Measurements from ENCODE around the gene ALDH4A1.

ALDH4A1 gene

DNA sequence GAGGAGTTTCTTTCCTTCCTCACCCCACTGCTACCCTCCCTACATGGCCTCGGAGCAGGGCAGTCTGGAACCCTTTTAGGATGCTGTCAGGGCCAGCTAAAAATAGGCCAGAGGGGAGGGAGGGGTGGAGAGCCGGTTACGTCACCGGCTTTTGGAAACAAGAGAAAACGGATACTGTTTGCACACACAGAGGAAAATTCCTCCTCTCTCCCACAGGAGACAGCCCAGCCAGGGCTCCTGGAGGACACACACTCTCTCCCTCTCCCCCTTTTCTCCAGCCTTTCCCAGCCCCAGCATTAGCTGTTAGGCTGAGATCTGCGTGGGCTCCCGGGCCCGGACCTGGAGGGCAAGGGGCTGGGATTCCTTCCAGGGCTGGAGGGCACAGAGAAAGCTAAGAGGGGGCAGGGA lies 20.0 kb upstream of the ALDH4A1 start:
- DNase-seq = peak; percentile 87

DNA sequence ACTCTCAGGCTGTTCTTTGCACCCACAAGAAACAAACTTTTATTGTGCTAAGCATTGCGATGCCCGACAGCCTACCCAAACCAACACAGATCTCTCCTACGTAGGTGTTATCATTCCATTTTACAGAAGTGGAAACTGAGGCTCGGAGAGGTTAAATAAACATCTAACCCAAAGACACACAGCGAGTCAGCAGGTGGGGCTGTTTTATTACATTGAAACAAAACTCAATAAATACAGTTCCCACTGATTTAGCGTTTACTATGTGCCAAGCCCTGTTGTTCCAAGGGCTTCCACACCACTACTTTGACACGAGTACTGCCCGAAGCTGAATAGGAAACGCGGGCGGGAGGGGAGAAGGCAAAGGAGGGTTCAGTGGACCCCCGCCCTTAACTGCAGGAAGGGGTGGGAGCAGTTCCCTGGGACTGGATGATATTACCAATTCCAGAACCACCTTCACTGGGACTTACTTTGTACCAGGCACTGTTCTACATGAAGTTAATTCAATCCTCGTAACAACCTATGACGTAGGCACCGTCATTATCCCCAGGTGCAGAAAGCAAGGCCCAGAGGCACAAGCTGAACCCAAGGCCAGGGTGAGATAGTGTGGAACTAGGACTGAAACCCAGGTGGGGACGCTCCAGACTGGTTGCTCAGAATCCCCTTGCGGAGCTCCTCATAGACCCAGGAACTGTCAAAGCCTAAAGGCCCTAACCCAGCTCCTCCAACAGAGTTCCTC lies 19.3 kb upstream of the ALDH4A1 start:
- DNase-seq = no peak

DNA sequence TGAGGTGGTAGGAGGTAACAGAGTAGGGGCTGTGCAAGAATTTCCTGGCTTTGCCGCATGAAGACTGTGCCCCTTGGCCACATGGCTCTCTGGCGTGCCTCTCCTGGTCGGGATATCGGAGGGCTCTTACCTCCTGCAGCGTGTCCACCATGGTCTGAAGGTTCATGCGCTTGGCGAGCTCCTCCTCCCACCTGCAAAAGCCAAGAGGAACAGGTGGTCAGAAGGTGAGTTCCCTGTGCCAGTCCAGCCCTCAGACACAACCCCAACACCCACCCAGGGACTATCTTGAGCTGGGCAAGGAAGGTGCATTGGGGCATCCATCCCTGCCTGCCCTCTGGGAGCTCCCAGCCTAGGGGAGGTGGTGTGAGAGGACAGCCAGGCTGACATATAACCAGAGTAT lies 18.6 kb upstream of the ALDH4A1 start:
- DNase-seq = no peak

DNA sequence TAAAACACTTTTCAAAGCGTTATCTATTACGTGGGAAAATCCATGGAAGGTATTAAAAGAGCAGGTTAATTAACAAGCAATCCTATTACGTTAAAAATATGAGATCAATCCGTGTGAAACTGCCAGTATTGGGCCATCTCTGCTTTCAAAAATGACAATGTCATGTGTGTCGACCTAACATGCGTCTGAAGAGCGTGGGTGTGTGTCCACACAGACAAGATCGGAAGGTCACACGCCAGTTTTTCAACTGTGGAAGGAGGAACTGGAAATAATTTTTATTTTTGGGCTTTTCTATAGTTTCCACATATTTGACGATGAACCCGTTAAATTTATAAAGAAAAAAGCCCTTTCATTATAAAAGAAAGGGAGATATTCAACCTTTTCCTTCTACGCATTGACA lies 17.6 kb upstream of the ALDH4A1 start:
- DNase-seq = no peak

DNA sequence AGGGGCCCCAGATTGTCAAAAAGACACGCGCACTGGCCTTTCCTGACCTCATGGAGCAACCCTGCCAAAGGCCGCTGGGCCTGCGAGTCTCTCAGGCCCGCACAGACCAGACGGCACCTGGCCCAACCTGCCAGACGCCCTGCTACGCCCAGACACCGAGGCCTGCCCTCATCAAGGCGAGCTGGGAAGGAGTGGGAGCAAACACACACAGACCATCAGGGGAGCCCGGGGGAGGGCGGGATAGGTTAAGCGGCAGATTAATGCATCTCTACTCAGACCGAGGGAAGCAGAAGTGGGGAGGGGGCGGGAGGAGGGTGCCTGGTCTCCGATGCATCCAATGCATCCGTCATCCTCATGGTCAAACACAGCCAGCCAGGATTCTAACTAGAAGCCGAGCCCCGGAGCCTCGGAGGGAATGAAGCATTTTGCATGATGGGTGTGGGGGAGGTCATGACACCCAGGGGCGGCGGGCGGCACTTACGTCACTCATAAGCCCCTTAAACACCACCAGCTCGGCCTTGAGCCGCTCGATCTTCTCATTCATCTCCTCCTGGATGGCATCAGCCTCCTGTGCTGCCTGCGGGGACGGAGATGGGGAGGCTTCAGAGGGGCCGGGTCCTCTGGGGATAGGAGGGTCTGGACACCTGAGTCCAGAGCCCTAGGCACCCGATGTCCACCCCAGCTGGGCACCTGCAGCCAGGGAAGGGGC lies 17.0 kb upstream of the ALDH4A1 start:
- no peak for DNase-seq

DNA sequence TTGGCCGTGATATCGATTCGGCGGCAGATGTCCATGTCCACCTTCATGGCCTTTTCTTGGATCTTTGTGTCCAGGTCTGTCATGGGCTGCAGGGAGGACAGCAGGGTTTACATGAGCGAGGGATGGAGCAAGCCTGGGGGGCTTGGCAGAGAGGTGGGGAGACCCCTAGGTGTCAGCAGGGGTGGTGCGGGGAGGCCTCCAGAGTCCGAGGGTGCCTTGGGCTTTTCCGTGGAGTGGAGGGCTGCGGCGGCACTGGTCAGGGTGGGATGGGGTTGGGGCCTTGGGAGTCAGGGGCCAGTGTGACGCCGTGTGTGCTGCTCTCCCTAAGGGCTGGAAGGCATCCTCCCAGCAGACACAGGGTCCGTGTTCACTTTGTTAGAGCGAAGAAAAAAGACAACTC lies 16.1 kb upstream of the ALDH4A1 start:
- no peak for DNase-seq

DNA sequence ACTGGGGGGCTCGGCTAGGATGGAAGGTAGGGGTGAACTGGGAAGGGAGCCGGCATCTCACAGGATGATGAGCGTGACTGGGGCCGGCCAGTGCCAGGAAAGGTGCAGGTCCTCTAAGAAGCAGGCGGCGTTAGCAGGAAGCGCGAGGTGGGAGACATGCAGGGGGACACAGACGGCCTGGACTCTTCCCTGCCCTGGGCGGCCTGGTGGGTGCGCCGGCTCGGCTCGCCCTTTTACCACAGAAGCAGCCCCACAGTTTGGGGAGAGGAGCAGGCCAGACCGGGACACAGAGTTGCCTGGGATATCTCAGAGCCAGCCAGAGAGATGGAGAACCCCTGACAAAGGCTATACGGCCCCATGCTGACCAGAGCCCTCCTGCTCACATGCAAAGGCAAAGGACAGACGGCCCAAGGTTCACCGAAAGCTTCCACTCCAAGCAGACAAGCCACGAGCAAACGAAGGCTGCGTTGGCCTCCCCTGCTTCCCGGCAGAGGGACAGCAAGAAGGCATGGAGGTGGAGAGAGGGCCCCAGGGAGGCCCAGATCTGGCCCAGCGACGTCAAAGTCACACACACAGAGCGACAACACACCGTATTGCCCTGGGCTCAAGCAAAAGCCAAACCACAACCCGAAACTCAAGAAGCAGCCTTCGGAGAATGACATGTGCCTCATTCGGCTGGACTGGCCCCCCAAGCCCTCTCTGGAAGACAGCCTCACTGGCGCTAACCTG lies 14.9 kb upstream of the ALDH4A1 start:
- no peak for DNase-seq

DNA sequence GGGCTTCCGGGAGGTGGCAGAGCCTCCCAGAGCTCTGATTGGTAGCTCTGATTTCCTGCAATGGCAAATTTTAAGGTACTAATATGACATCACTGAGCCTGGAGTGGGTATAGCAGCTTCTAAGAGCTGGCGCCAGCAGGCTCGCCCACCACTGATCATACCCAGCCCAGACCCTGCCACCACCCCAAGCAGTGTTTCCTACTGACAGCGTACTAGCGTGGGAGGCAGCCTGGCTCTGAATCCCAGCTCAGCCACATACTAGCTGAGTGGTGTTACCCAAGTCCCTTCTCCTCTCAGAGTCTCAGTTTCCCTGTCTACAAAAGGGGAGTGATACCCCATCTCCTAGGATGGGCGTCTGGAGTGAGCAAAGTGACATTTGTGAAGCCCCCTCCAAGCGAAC lies 13.0 kb upstream of the ALDH4A1 start:
- no peak for DNase-seq

DNA sequence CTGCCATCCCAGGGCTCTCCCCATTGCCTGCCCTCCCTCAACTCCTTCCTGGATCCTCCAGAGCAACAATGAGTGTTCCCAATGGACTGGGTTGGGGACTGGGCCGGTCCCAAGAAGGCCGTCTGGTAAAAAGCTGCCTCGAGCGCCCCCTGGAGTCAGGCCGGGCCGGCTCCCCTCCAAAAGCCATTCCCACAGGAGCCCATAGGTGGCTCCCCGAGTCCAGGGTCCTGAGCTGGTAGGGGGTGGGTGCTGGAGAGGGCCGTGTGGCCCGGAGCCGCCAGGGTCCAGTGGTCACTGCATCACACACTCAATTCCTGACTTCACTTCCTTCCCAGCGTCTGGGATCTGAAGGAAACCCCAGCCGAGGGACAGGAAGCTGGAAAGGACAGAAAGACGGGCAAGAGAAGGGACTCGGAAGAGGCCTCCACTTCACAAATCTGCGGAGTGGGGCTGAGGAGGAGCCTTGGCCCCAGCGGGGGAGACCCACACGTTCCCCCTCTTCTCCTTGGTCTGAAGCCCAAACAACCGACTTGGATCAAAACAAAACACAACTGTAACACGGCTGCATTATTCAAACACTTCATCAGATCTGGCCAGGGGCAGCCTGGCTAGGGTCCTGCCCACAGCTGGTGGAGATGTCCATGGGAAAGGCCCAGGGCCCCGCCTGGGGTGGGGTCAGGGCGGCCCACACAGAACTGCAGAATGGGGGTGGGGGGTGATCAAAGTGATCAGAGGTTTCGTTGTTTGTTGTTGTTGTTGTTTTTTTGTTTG lies 10.9 kb upstream of the ALDH4A1 start:
- peak; percentile 86 for DNase-seq

DNA sequence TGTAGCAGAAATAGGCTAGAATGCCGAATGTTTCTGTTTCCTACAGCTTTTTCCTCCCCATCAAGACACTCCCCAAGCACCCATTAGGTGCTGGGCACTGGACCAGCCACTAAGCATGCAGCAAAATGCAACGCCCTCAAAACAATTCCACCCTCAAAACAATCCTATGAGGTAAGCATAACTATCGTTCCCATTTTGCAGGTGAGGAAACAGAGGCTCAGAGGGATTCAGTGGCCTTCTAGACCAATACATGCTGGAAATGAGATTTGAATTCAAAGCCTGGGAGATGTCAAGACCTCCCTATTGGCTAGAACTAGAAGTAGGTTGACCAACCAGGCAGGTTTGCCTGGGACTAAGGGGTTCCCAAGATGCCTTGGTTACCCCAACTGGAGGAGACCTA lies 10.2 kb upstream of the ALDH4A1 start:
- DNase-seq = no peak

DNA sequence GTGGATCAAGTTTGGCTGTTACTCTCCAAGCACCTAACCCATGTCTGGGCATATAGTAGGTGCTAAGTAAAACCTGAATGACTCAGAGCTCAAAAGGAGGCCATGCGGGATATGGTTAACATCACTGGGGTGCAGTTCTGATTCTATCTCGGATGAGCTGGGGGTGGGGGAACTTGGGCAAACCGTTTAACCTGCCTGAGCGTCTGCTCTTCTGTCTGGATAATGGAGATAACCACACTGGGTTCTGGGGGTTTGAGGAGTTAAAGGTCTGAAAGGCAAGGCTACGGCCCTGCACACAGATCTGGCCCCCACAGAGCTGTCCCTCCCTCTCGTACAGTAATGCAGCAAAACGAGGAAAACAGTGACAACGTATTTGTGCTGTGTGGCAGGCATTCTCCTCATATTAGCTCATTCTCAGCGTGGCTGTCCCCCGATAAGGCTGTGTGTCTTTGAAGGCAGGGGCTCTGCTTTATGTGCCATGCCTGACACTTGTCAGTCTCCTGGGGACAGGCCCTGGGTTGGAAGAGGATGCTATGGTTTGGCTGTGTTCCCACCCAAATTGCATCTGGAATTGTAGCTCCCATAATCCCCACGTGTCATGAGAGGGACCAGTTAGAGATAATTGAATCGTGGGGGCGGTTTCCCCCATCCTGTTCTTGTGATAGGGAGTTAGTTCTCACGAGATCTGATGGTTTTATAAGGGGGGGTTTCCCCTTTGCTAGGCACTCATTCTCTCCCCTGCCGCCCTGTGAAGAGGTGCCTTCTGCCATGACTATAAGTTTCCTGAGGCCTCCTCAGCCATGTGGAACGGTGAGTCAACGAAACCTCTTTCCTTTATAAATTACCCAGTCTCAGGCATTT lies 6.8 kb upstream of the ALDH4A1 start:
- DNase-seq = no peak

DNA sequence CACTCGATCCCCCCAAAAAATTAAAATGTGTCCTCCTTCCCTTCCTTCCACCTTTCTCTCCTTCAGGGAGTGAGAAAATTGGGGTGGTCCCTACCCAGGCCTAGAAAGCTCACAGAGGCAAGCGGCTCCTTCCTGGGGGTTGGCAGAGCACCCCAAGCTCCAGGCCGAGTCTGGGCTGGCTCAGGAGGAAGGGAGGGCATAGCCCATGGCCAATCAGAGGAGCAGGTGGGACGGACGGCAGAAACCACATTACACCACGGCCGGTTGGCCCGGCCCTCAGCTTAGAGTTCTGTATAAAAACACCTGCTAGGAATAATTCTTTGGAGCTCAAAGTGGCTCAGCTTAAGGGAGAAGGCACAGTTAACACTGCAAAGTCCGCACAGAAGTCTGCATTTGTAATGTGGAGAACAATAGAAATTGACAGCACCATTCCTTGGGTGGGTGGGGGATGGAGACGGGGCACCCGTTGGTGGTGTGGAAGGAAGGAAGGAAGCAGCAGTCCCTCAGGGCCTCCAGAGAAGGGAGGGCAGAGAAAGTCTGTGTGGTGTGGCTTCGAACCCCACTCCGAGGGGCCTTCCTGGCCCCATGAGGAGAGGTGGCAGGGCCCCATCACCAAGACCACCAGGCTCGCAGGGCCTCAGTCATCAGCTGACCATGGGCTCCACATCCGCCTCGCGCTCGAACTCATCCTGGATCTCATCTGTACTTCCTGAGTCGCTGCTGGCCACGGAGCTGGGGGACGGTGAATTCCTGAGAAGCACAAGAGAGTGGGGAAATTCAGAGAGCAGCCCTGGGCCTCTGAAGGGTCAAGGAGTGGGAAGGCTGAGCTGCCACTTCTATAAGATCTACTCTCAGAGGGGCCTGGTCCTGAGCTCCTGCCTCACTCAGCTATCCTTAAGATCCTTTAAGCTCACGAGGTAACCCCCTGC lies 5.8 kb upstream of the ALDH4A1 start:
- no peak for DNase-seq

DNA sequence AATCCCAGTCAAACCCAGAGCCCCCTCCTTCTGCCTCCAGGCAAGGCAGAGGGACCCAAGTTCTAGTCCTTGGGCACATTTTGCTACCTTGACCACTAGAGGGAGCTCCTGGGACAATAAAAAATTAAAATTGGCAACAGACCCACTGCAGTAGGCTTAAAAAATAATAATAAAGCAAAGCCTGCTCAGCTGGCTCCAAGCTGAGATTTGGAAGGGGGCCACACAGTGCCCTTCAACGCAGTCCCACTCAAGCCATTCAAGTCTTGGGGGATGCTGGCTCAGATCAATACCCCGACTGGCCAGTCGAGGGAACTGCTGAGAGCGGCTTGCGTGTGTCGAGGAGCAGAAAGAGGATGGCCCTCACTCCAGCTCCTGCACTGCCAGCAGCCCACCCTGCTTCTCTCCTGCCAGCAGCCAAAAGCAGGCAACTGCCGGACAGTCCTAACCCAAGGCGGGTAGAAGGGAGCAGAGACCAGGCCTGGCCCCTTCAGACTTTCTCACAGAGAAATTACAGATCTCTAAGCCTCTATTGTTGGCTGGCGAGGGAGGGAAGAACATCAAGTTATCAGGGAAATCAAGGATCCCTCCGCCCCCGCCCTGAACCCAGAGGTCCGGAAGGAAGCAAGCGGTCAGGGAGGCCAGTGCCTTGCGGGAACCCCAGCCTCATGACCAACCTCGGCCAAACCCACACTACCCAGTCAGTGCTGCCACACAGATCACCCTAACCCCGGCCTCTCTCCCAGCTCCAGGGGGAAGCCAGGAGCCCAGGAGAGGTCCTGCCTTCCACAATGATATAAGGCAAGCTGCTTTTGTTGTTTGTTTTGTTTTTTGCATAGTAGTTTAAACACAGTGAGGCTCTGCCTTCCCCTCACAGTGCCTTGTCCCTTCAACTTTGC lies 4.9 kb upstream of the ALDH4A1 start:
- peak; percentile 65 for DNase-seq

DNA sequence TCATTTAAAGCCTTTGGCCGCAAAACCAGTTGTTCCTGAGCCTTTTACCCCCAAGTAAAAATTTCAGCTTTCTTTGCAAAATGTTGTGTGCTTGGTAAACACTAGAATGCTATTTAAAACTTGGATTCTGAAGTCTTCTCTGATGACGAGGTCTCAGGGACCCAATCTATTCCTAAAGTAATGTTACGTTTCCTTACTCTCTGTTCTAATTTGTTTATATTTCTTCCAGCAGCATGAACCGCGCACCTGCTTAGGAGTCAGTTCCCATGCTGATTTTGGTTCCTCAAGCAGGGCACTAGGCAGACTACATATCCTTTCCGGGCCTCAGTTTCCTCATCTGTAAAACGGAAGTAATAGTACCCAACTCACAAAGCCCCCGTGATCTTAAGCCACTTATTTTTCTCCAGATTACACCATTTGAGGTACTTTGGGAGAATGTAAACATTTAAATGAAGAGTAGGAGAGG lies 969 bp upstream of the ALDH4A1 start:
- no peak for DNase-seq

DNA sequence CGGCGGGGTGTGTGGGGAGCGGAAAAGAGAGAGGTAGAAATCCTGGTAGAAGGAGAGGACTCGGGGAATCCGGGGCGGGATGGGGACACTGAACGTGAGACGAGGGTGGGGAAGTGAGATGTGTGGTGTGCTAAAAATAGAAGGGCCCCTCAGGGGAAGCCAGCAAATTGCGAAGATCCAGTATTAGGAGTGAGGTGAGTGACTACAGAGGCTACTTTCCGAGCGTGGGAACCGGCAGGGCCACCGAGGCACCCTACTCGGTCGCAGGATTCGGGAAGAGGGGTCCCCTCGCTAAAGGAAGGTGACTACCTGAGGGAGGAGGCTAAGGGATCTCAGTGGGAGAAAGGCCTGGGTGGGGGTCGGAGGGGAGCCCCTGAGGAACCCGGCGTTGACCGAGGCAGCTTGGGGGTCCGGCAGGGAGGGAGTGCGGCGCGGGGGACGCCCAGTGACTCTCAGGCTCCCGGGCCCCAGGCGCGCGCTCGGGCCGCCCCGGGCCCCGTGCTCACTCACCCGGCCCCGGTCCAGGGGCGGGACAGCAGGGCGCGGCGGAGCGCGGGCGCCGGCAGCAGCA lies 318 bp downstream of the ALDH4A1 start:
- DNase-seq = peak; percentile 39

DNA sequence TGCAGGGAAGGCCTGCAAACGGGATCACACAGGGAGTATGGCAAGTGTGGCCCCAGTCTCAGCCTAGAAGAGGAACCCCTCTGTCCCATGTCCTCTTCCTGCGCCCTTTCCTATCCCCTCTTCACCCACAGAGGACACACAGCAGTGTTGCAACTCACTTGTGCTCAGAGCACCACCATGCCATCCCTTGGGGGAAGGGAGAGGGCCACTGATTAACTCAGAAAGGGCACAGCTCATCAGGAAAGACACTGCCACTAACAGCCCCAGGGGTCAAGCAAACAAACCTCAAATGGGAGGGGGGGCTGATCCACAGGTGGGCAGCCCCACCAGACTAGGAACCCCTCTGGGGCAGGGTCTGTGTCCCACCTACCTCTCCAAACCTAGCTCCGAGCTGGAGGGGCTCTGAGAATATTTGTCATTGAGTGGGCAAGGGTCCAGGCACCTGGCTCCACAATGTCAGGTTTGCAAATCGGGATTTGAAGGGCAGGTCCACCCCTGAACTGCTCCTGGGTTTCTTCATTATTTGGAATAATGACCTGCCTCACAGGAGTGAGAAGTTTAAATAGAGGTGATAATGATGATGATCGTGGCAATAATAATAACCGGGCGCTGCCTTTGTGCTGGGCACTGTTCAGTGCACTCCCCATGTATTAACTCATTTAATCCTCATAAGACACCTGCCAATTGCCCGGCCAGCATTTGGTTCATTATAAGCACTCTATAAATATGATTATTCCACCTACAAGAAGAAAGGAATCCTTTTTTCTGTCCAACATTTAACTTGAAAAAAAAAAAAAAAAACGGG lies 1.0 kb downstream of the ALDH4A1 start:
- no peak for DNase-seq

DNA sequence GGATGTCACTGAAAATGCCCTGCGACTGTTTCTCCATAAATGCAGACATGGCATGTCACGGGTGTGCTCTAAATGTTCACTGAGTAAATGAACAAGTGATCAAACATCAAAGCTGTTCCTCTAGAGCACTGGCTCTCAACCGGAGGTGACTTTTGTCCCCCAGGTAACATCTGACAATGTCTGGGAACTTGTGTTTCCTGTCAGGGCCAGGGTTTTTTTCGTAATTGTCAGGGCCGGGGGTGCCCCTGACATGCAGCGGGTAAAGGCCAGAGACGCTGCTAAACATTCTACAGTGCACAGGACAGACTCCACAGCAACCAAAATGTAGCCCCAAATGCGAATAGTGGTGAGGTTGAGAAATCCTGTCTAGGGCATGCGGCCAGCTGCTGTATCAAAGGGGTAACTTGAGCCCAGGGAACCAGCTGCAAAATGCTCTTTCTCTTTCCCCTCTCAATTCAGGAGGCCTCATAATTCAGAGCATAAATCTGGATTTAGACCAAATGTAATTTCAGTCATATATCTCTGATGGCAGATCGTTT lies 2.0 kb downstream of the ALDH4A1 start:
- DNase-seq = no peak

DNA sequence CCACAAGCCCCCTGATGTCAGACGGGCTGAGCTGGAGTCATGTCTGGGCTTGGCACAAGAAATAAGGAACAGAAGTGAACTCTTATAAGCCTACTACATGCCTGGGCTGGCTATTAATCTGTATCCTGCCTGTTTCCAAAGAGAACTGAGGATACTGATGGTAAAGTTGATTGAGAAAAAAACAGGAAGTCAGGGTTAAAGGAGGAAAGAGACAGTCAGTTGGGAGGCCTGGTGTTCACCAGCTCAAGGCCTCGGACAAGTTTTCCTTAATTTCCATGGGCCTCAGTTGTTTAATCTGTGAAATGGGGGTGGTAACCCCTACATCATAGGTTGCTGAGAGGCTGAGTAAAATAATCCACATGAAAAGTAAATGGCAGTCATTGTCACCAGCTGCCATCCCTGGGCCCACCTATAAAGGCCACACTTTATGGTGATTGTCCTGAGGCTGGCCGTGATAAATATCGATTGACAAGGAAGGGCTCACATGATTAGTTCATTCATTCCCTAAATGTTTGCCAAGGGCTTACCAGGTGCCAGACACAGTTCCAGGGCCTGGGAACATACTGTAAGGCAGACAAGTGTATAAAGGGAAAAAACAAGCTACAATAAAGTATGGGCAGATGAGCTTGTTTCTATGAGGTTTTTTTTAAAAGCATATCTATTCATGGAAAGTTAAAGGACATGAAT lies 2.8 kb downstream of the ALDH4A1 start:
- no peak for DNase-seq

Data from EL (cell line).